AG09309 (cell line): Measurements from ENCODE around the gene RBBP4.
"Not testable (repeated sequence)": the region's sequence is repeated elsewhere in the genome, so short reads cannot be mapped to it uniquely, and the experiment has no call there.

ENCODE experiments used
- DNase-seq: peaks from one replicate; pipeline ENCODE4 v3.0.0-alpha.2; 2010; ENCODE audit warnings: low read depth
- H3K4me3 ChIP-seq: 2 replicates; pipeline ENCODE4 v1.5.1; 2011; ENCODE audit warnings: mild to moderate bottlenecking, low read depth, low read length, moderate library complexity; ENCODE audit not compliant: control insufficient read depth
- CTCF ChIP-seq: IDR thresholded peaks from 2 replicates; pipeline ENCODE4 v1.5.1; 2011; ENCODE audit warnings: mild to moderate bottlenecking, low read depth, low read length, inconsistent platforms; ENCODE audit not compliant: insufficient read depth, control insufficient read depth; ENCODE audit errors: missing control alignments

The RBBP4 gene

GRCh38 chr1:32626176-32626575, 24.8 kb upstream of the RBBP4 start:
- H3K4me3 ChIP-seq = no peak overlapping the region
- no peak for DNase-seq
- TF ChIP-seq CTCF = no peak

GRCh38 chr1:32627596-32628162, 23.3 kb upstream of the RBBP4 start:
- TF ChIP-seq CTCF = no peak
- no peak for DNase-seq

GRCh38 chr1:32630173-32630572, 20.8 kb upstream of the RBBP4 start:
- DNase-seq, H3K4me3 ChIP-seq: not testable (repeated sequence)

More at GRCh38 chr1:32627596-32628162, 23.3 kb upstream of the RBBP4 start:
- no peak overlapping the region for H3K4me3 ChIP-seq

GRCh38 chr1:32632829-32633228, 18.2 kb upstream of the RBBP4 start:
- no peak overlapping the region for H3K4me3 ChIP-seq
- DNase-seq = no peak
- TF ChIP-seq CTCF = no peak

GRCh38 chr1:32635508-32636277, 15.3 kb upstream of the RBBP4 start:
- TF ChIP-seq CTCF = no peak
- H3K4me3 ChIP-seq = no peak overlapping the region

GRCh38 chr1:32636914-32637645, 13.9 kb upstream of the RBBP4 start:
- H3K4me3 ChIP-seq = no peak overlapping the region
- no peak for DNase-seq
- TF ChIP-seq CTCF = no peak

More at GRCh38 chr1:32635508-32636277, 15.3 kb upstream of the RBBP4 start:
- no peak for DNase-seq
